Common myeloid progenitor, CD34-positive (primary cell): ENCODE data around the gene EGR1.

Source experiments
- CTCF ChIA-PET: fragments of 350-600 bp; sonication (Branson Sonifier 250); formaldehyde crosslinking; loops from one replicate; lab custom pipeline; 2021; ENCODE audit warnings: antibody characterized with exemption; lab: Charles Lee
- POLR2A ChIA-PET: fragments of 350-600 bp; sonication (Branson Sonifier 250); formaldehyde crosslinking; loops from one replicate; lab custom pipeline; 2021; ENCODE audit warnings: antibody characterized with exemption; lab: Charles Lee
- DNase-seq, 3 donors: peaks; one replicate each; pipeline versions ENCODE4 v3.0.0 to v3.0.0-alpha.2; 2013
- H3K27ac ChIP-seq, 2 experiments: 1 replicate in 1 of 2; 2 replicates in 1 of 2; pipeline ENCODE4 v1.7.0; 2013; ENCODE audit warnings: inconsistent platforms in 2 of 2, low read length in 2 of 2, mild to moderate bottlenecking in 2 of 2, low read depth in 1 of 2, moderate library complexity in 1 of 2; ENCODE audit not compliant: severe bottlenecking in 2 of 2, insufficient read depth in 1 of 2, poor library complexity in 1 of 2
- H3K27me3 ChIP-seq, 5 experiments: replicated peaks in 2 of 5; 1 replicate in 3 of 5; 2 replicates in 2 of 5; pipeline versions ENCODE4 v1.6.1 to v1.7.0; 2013; ENCODE audit warnings: low read length in 4 of 5, mild to moderate bottlenecking in 2 of 5, moderate library complexity in 2 of 5, inconsistent platforms in 1 of 5; ENCODE audit not compliant: insufficient read depth in 5 of 5, control insufficient read depth in 4 of 5
- H3K36me3 ChIP-seq, 4 experiments: 1 replicate in 2 of 4; 2 replicates in 2 of 4; pipeline versions ENCODE4 v1.6.1 to v1.7.0; 2013; ENCODE audit warnings: low read length in 3 of 4, control low read depth in 1 of 4, mild to moderate bottlenecking in 1 of 4; ENCODE audit not compliant: control insufficient read depth in 4 of 4, insufficient read depth in 4 of 4
- H3K4me1 ChIP-seq, 4 experiments: 1 replicate in 3 of 4; 2 replicates in 1 of 4; pipeline versions ENCODE4 v1.6.1 to v1.7.1; 2013; ENCODE audit warnings: low read length in 3 of 4, mild to moderate bottlenecking in 3 of 4, control low read depth in 1 of 4, inconsistent platforms in 1 of 4, moderate library complexity in 1 of 4; ENCODE audit not compliant: control insufficient read depth in 4 of 4, insufficient read depth in 4 of 4; ENCODE audit errors: control extremely low read depth in 1 of 4
- H3K4me3 ChIP-seq, 7 experiments: 1 replicate in 4 of 7; 2 replicates in 3 of 7; pipeline versions ENCODE4 v1.5.1 to v1.7.0; 2013; ENCODE audit warnings: mild to moderate bottlenecking in 7 of 7, low read length in 6 of 7, moderate library complexity in 6 of 7, inconsistent platforms in 2 of 7, low read depth in 2 of 7, control low read depth in 1 of 7; ENCODE audit not compliant: insufficient read depth in 4 of 7, control insufficient read depth in 1 of 7; ENCODE audit errors: extremely low read depth in 1 of 7
- H3K9me3 ChIP-seq, 5 experiments: 1 replicate in 4 of 5; 2 replicates in 1 of 5; pipeline versions ENCODE4 v1.6.1 to v1.7.1; 2013; ENCODE audit warnings: low read length in 4 of 5, mild to moderate bottlenecking in 2 of 5, inconsistent platforms in 1 of 5, low read depth in 1 of 5, moderate library complexity in 1 of 5; ENCODE audit not compliant: control insufficient read depth in 4 of 5, insufficient read depth in 2 of 5; ENCODE audit errors: control extremely low read depth in 1 of 5
- WGBS: methylation state at CpG from one replicate; pipeline ENCODE4 v1.1.5; 2013; ENCODE audit not compliant: insufficient coverage; 5-methylcytosine and 5-hydroxymethylcytosine counted together

EGR1 gene

GRCh38 chr5:138459311-138459933, 5.9 kb upstream of the EGR1 start:
- Histone ChIP-seq H3K4me1 (peaks cover 2 to 45% (median 37%) of the 10 kb centered on the region in 4 experiments), H3K27me3 (no peaks in the 10 kb centered on the region), H3K27ac (no peak overlapping the region), H3K9me3 (no peaks in the 10 kb centered on the region), H3K36me3 (no peaks in the 10 kb centered on the region), H3K4me3 (no peak overlapping the region)
- CTCF ChIA-PET = interaction anchor here (0.5 to 29.7 kb wide), 3 partner anchors 10 to 294 kb away, joined by 3 to 494 read pairs (median 143); no protein-coding TSS in a partner anchor
- POLR2A ChIA-PET = no interaction called here
- 23% methylated on average over 10 of the region's 11 CpGs for WGBS
- DNase-seq = peak; percentile 68 to 86 (median 80)

- ChIA-PET CTCF (interaction anchor here (0.5 to 29.7 kb wide), 4 partner anchors 10 to 295 kb away, joined by 3 to 494 read pairs (median 74); no protein-coding TSS in a partner anchor), POLR2A (interaction anchor here (0.6 kb wide), 1 partner anchor 84 kb away, joined by 3 read pairs; no protein-coding TSS in a partner anchor)
- no peaks in the 10 kb centered on the region for H3K36me3 ChIP-seq
- peaks cover 2 to 49% (median 38%) of the 10 kb centered on the region in 4 experiments for H3K4me1 ChIP-seq
- no peaks in the 10 kb centered on the region for H3K27me3 ChIP-seq
- no peak for DNase-seq
- no peak overlapping the region for H3K4me3 ChIP-seq
- H3K9me3 ChIP-seq = no peaks in the 10 kb centered on the region
- WGBS = 95% methylated on average over 4 of the region's 4 CpGs
- H3K27ac ChIP-seq = no peak overlapping the region
Observed at GRCh38 chr5:138460032-138460693, 5.1 kb upstream of the EGR1 start.

- 95% methylated on average over 10 of the region's 11 CpGs for WGBS
- DNase-seq = no peak
- ChIA-PET POLR2A (no interaction called here), CTCF (interaction anchor here (0.8 to 29.7 kb wide), 5 partner anchors 12 to 47 kb away, joined by 3 to 494 read pairs (median 4); no protein-coding TSS in a partner anchor)
- Histone ChIP-seq H3K36me3 (peaks cover 0 to 3% (median under 1%) of the 10 kb centered on the region in 4 experiments), H3K27ac (no peak overlapping the region), H3K9me3 (no peaks in the 10 kb centered on the region), H3K4me1 (peaks cover 2 to 59% (median 49%) of the 10 kb centered on the region in 4 experiments), H3K27me3 (peaks cover 0 to 12% (median 5%) of the 10 kb centered on the region in 5 experiments), H3K4me3 (no peak overlapping the region)
Observed at GRCh38 chr5:138461343-138462125, 3.7 kb upstream of the EGR1 start.

GRCh38 chr5:138463419-138464007, 1.8 kb upstream of the EGR1 start:
- Histone ChIP-seq H3K36me3 (peaks cover 0 to 18% (median 7%) of the 10 kb centered on the region in 4 experiments), H3K4me1 (peaks cover 2 to 48% (median 41%) of the 10 kb centered on the region in 4 experiments), H3K4me3 (peak overlapping the region; percentile 35 to 88 (median 78)), H3K27me3 (peaks cover 0 to 24% (median 8%) of the 10 kb centered on the region in 5 experiments), H3K9me3 (no peaks in the 10 kb centered on the region), H3K27ac (peak overlapping the region in 1 of 2 experiments; percentile 88)
- 17% methylated on average over 16 of the region's 21 CpGs for WGBS
- POLR2A ChIA-PET = interaction anchor here (0.6 to 2.4 kb wide), 4 partner anchors 15 to 124 kb away, joined by 3 to 11 read pairs (median 5); partner anchors contain the start of gene ETF1
- CTCF ChIA-PET = interaction anchor here (1.3 to 29.7 kb wide), 3 partner anchors 14 to 35 kb away, joined by 3 to 494 read pairs (median 143); no protein-coding TSS in a partner anchor
- peak in 2 of 3 donors; percentile 57 to 60 for DNase-seq

GRCh38 chr5:138464008-138464387, 1.3 kb upstream of the EGR1 start:
- Histone ChIP-seq H3K36me3 (peaks cover 0 to 18% (median 7%) of the 10 kb centered on the region in 4 experiments), H3K4me1 (peaks cover 2 to 43% (median 36%) of the 10 kb centered on the region in 4 experiments), H3K4me3 (peak overlapping the region; percentile 73 to 89 (median 80)), H3K27ac (peak overlapping the region; percentile 66 to 88), H3K9me3 (no peaks in the 10 kb centered on the region), H3K27me3 (peaks cover 0 to 24% (median 8%) of the 10 kb centered on the region in 5 experiments)
- DNase-seq = peak; percentile 95 to 97 (median 95)
- ChIA-PET POLR2A (interaction anchor here (0.9 to 2.7 kb wide), 6 partner anchors 15 to 125 kb away, joined by 3 to 15 read pairs (median 8); partner anchors contain the start of gene ETF1), CTCF (interaction anchor here (0.8 to 29.7 kb wide), 5 partner anchors 14 to 84 kb away, joined by 3 to 494 read pairs (median 3); no protein-coding TSS in a partner anchor)
- WGBS = 0% methylated on average over 26 of the region's 34 CpGs
